Fibroblast of lung (primary cell): ENCODE data around the gene RBAK. TPM values are rescaled to one million over a fixed set of nuclear protein-coding genes. Genes with fewer than 3 reads are reported as not detected.
"Not testable (repeated sequence)": the region's sequence is repeated elsewhere in the genome, so short reads cannot be mapped to it uniquely, and the experiment has no call there.

Experiments used
- DNase-seq, 2 donors: peaks; one replicate each; pipeline versions ENCODE4 v3.0.0 to v3.0.0-alpha.2; 2010; ENCODE audit warnings: low read depth in 2 of 2
- H2AFZ ChIP-seq: 2 replicates; pipeline ENCODE4 v1.5.1; 2012; ENCODE audit warnings: low read length, control low read depth, inconsistent platforms
- H3K27ac ChIP-seq: 2 replicates; pipeline ENCODE4 v1.5.1; 2011; ENCODE audit warnings: low read length, control low read depth; ENCODE audit not compliant: insufficient read depth
- H3K27me3 ChIP-seq: 2 replicates; pipeline ENCODE4 v1.5.1; 2011; ENCODE audit warnings: mild to moderate bottlenecking, low read length; ENCODE audit not compliant: control insufficient read depth, insufficient read depth
- H3K36me3 ChIP-seq: 2 replicates; pipeline ENCODE4 v1.5.1; 2011; ENCODE audit warnings: low read length; ENCODE audit not compliant: control insufficient read depth, insufficient read depth
- H3K4me1 ChIP-seq: 2 replicates; pipeline ENCODE4 v1.5.1; 2011; ENCODE audit warnings: low read length; ENCODE audit not compliant: control insufficient read depth, insufficient read depth; ENCODE audit errors: extremely low read depth
- H3K4me2 ChIP-seq: 2 replicates; pipeline ENCODE4 v1.5.1; 2011; ENCODE audit warnings: low read length, control low read depth; ENCODE audit not compliant: insufficient read depth; ENCODE audit errors: extremely low read depth
- H3K4me3 ChIP-seq, 4 experiments: fragments of 200-600 bp in 1 of 4; sonication (generic) in 1 of 4; replicated peaks in 1 of 4; 2 replicates each; pipeline ENCODE4 v1.5.1; 2011 to 2016; ENCODE audit warnings: low read length in 4 of 4, low read depth in 3 of 4, mild to moderate bottlenecking in 3 of 4, control low read depth in 2 of 4, inconsistent platforms in 1 of 4, mixed read lengths in 1 of 4; ENCODE audit not compliant: insufficient read depth in 1 of 4; ENCODE audit errors: control extremely low read depth in 1 of 4
- H3K79me2 ChIP-seq: 2 replicates; pipeline ENCODE4 v1.5.1; 2012; ENCODE audit warnings: mild to moderate bottlenecking, low read length, inconsistent platforms; ENCODE audit not compliant: control insufficient read depth, insufficient read depth
- H3K9ac ChIP-seq: 2 replicates; pipeline ENCODE4 v1.5.1; 2011; ENCODE audit warnings: mild to moderate bottlenecking, low read length, control low read depth; ENCODE audit not compliant: insufficient read depth
- H3K9me3 ChIP-seq: 2 replicates; pipeline ENCODE4 v1.5.1; 2012; ENCODE audit warnings: low read depth, low read length; ENCODE audit not compliant: control insufficient read depth, insufficient read depth
- H4K20me1 ChIP-seq: 2 replicates; pipeline ENCODE4 v1.5.1; 2011; ENCODE audit warnings: low read length; ENCODE audit not compliant: control insufficient read depth, insufficient read depth; ENCODE audit errors: extremely low read depth
- EZH2 ChIP-seq: IDR thresholded peaks from 2 replicates; pipeline ENCODE4 v1.5.1; 2012; ENCODE audit warnings: low read length, control low read depth, mild to moderate bottlenecking; ENCODE audit errors: missing control alignments
- polyA plus RNA-seq, 2 donors: library from polyadenylated mRNA; depleted of rRNA in 1 of 2; stranded (reverse) in 1 of 2; unstranded in 1 of 2; fragments of >200 nt; gene quantifications; 2 replicates each; pipeline ENCODE4 v1.2.1, GENCODE V29; 2011 to 2012; ENCODE audit warnings: missing spikeins in 1 of 2
- total RNA-seq: library from RNA; depleted of rRNA; stranded (reverse); fragments of >200 nt; gene quantifications from 2 replicates; pipeline ENCODE4 v1.2.1, GENCODE V29; 2014
- TF ChIP-seq, protein P1 (sequence below), 2 donors: IDR thresholded peaks in 1 of 2; conservative IDR thresholded peaks in 1 of 2; 1 replicate in 1 of 2; 2 replicates in 1 of 2; pipeline ENCODE4 v1.5.1; 2011 to 2012; ENCODE audit warnings: low read length in 2 of 2, control low read depth in 1 of 2, inconsistent platforms in 1 of 2, low read depth in 1 of 2, mild to moderate bottlenecking in 1 of 2

The RBAK gene
- total and polyA plus RNA-seq, 2 donors (not counting 1 experiment from before 2014, with no cell fraction given) = 4.3 to 6.9 TPM

DNA sequence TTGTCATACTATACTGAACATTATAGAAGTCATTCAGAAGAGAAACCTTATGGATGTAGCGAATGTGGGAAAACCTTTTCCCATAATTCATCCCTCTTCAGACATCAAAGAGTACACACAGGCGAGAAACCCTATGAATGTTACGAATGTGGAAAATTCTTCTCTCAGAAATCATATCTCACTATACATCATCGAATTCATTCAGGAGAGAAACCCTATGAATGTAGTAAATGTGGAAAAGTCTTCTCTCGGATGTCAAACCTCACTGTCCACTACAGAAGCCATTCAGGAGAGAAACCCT lies 19.4 kb downstream of the RBAK start:
- no peak overlapping the region for H3K27ac ChIP-seq
- H3K9ac ChIP-seq = no peak overlapping the region
- H3K36me3 ChIP-seq = peaks cover 12% of the 10 kb centered on the region
- H3K27me3 ChIP-seq = no peaks in the 10 kb centered on the region
- no peak for TF ChIP-seq EZH2
- no peak overlapping the region for H3K4me3 ChIP-seq
- no peak overlapping the region for H2AFZ ChIP-seq
- no peak overlapping the region for H3K4me2 ChIP-seq
- H3K9me3 ChIP-seq = peaks cover 15% of the 10 kb centered on the region
- no peaks in the 10 kb centered on the region for H4K20me1 ChIP-seq
- H3K79me2 ChIP-seq = no peaks in the 10 kb centered on the region
- H3K4me1 ChIP-seq = no peaks in the 10 kb centered on the region
- DNase-seq = no peak

GRCh38 chr7:5068521-5068920 lies 22.9 kb downstream of the RBAK start:
- Histone ChIP-seq H3K4me3 (no peak overlapping the region), H3K4me1 (no peaks in the 10 kb centered on the region), H3K9me3 (peaks cover 15% of the 10 kb centered on the region), H2AFZ (no peak overlapping the region), H3K27me3 (peaks cover 3% of the 10 kb centered on the region), H3K79me2 (no peaks in the 10 kb centered on the region), H3K36me3 (peaks cover 5% of the 10 kb centered on the region), H3K4me2 (no peak overlapping the region), H4K20me1 (no peaks in the 10 kb centered on the region), H3K27ac (no peak overlapping the region), H3K9ac (no peak overlapping the region)
- TF ChIP-seq, protein P1, sequence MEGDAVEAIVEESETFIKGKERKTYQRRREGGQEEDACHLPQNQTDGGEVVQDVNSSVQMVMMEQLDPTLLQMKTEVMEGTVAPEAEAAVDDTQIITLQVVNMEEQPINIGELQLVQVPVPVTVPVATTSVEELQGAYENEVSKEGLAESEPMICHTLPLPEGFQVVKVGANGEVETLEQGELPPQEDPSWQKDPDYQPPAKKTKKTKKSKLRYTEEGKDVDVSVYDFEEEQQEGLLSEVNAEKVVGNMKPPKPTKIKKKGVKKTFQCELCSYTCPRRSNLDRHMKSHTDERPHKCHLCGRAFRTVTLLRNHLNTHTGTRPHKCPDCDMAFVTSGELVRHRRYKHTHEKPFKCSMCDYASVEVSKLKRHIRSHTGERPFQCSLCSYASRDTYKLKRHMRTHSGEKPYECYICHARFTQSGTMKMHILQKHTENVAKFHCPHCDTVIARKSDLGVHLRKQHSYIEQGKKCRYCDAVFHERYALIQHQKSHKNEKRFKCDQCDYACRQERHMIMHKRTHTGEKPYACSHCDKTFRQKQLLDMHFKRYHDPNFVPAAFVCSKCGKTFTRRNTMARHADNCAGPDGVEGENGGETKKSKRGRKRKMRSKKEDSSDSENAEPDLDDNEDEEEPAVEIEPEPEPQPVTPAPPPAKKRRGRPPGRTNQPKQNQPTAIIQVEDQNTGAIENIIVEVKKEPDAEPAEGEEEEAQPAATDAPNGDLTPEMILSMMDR (conservative IDR thresholded peaks at IDR 0.05 in 1 of 2, IDR thresholded peaks at IDR 0.05 in 1 of 2; ENCODE audit: low read depth in 1 of 2, low read length in 2 of 2) = no peak
- no peak for TF ChIP-seq EZH2
- no peak for DNase-seq

DNA sequence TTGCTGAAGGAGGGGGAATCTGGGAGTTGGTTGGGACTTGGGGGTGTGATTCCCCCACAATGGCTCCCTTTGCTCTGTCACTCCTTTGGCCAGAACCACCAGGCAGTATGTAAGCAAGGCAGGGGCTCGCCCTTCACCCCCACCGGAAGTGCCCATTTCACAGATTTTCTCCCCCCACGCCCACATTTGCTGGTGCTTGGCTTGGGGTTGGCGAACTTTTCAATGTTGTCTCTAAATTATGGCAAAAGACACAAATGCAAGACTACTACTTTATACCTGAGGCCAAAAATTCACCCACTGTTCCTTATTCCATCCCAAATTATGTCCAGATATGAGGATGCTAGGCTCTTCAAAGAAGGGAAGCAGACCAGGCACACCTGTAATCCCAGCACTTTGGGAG lies 24.5 kb downstream of the RBAK start:
- Histone ChIP-seq H3K79me2 (no peaks in the 10 kb centered on the region), H3K36me3 (no peaks in the 10 kb centered on the region), H3K27me3 (peaks cover 3% of the 10 kb centered on the region), H3K4me1 (no peaks in the 10 kb centered on the region), H4K20me1 (no peaks in the 10 kb centered on the region), H3K9ac (no peak overlapping the region), H3K27ac (no peak overlapping the region), H2AFZ (no peak overlapping the region), H3K4me3 (no peak overlapping the region), H3K4me2 (no peak overlapping the region), H3K9me3 (peaks cover 3% of the 10 kb centered on the region)
- no peak for DNase-seq
- TF ChIP-seq, protein P1 (conservative IDR thresholded peaks at IDR 0.05 in 1 of 2, IDR thresholded peaks at IDR 0.05 in 1 of 2; ENCODE audit: low read depth in 1 of 2, low read length in 2 of 2) = no peak
- no peak for TF ChIP-seq EZH2

- not testable (repeated sequence) for H3K4me2 ChIP-seq, H3K9ac ChIP-seq, H3K4me3 ChIP-seq, H3K9me3 ChIP-seq, H3K27ac ChIP-seq, H4K20me1 ChIP-seq, DNase-seq, H3K27me3 ChIP-seq, H3K36me3 ChIP-seq, H3K4me1 ChIP-seq, H2AFZ ChIP-seq, H3K79me2 ChIP-seq
Observed at GRCh38 chr7:5075187-5075586, 29.5 kb downstream of the RBAK start.
